ENCODE data around the gene E4F1.

The E4F1 gene

DNA sequence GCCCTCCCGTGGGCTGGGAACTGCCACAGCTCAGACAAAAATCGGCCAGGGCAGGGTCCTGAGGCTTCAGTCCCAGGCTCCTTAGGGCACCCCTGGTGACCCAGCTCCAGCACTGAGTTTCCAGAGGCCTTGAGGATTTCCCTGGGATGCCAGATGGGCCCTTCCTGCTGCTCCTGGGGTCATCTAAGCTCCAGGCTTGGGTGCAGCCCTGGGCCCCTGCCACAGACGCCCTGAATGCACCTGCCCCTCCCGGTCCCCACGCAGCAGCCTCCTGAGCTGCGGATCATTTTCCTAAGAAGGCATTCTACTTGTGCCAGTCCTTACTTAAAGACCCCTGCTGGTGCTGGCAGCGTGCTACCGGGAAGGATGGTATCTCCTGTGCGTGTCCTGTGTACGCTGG, 50.5 kb downstream of the E4F1 start:
- no peak for TF ChIP-seq TAF1 (IDR thresholded peaks at IDR 0.05; ENCODE audit: borderline replicate concordance, low read depth, low read length)
- TF ChIP-seq POLR2AphosphoS5 (IDR thresholded peaks at IDR 0.05; ENCODE audit: low read depth, low read length) = no peak
- TF ChIP-seq POLR2A (IDR thresholded peaks at IDR 0.05; ENCODE audit: low read depth, low read length) = no peak
- no peak for DNase-seq (ENCODE audit: insufficient read length)
- FAIRE-seq = no peak

DNA sequence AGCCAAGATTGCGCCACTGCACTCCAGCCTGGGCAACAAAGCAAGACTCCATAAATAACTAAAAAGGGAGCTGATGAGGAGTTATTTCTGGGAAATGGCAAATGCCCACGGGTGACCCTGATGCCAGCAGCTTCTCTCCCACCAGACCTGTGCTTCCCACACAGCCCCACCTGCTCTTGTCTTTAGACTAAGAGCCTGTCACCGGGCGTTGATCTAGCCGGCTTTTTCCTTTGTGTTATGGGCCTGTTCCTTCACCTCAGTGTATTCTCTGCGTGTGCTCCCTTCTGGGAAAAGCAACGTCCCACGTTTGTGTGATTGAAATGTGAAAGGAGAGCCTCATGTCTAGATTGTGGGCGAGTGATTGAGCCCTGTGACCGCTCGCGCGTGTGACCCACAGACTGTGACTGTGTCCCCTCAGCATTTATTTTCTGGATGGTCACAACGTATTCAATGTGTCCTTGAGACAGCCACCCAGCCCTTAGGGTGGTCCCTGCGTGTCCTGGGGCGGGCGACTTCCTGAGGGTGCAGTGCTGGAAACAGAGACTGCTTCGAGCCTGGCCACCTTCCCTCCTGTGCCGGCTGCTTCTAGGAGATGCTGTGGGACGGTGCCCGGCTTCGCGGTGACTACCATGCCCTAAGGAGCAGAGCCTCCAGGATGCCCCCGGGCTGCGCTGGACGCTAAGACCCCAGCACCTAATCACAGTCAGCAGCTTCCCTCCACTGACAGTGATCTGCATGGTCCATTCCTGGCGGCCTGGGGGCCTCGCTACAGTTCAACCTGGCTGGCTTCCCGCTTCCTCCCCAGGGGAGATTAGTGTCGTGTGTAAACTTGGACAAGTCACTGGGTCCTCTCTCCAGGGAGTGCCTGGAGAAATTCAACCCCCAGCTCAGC, 52.3 kb downstream of the E4F1 start:
- FAIRE-seq = no peak
- DNase-seq (ENCODE audit: insufficient read length) = no peak
- TF ChIP-seq POLR2AphosphoS5 (IDR thresholded peaks at IDR 0.05; ENCODE audit: low read depth, low read length) = no peak
- TF ChIP-seq TAF1 (IDR thresholded peaks at IDR 0.05; ENCODE audit: borderline replicate concordance, low read depth, low read length) = no peak
- TF ChIP-seq POLR2A (IDR thresholded peaks at IDR 0.05; ENCODE audit: low read depth, low read length) = no peak

DNA sequence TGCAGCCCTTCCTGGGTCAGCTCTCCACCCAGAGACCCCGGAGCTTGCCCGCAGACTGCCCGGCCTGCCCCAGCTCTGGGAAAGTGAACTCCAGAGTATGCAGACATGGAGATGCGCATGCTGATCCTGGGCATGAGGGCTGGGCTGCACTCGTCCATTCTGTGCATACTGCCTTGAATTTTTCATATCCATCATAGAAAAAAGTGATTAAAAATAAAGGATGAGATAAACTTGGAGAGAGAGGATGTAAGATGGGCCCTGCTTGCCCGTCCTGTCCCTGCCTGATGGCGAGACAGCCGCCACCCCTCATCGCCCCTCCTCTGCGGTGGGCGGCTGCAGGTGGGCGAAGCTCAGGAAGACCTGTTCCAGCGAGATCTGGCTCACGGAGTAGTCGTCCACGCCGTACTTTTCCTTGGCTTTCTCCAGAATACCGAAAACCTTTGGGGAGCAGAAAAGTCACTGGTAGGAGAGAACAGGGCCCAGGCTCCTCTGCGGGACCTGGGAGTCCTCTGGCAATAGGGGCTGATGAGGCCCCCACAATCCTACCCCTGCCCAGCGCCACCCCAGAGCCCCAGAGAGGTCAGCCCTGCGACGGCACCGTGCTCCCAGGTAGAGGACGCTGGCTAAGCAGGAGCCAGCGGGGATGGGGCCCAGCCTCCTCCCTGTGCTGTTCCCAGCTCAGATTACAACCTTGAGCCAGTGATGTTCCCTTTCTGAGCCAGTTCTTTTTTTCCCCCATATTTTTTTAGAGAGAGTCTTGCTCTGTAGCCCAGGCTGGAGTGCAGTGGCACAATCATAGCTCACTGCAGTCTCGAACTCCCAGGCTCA, 53.2 kb downstream of the E4F1 start:
- FAIRE-seq = no peak
- DNase-seq (ENCODE audit: insufficient read length) = no peak
- TF ChIP-seq POLR2A (IDR thresholded peaks at IDR 0.05; ENCODE audit: low read depth, low read length) (no peak), TAF1 (IDR thresholded peaks at IDR 0.05; ENCODE audit: borderline replicate concordance, low read depth, low read length) (no peak), POLR2AphosphoS5 (IDR thresholded peaks at IDR 0.05; ENCODE audit: low read depth, low read length) (no peak)

DNA sequence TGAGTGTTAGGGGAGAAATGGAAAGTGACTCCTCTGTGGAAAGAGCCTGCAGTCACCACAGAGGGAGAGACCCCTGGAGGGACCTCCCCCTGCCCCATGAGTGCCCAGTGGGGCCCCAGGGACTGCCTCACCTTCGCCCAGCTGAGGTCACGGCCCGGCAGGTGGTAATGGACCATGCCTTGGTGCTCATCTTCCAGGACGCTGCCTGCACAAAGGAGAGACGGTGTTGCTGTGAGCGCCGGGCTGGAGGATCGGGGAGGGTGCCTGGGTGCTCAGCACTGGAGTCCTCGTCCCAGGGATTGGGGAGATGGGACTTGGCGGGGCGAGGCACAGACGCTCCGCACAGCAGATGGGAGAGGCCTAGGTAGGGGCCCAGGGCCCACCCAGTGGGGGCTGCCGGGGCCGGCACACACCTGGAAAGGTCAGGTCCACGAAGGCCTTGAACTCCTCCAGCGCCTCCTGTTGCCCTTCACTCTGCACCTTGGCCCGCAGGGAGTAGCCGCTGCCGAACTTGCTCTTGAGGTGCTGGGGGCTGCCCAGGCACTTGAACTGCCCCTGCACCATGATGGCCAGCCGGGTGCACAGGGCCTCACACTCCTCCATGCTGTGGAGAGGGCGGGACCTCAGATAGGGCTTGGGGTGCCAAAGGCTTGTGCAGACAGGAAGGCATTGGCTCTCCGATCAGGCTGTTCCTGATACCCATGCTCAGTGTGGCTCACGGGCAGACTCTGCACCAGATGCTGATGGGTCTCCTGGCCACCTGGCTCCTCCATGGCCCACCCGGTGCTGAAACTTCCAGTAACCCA, 54.3 kb downstream of the E4F1 start:
- DNase-seq (ENCODE audit: insufficient read length) = no peak
- TF ChIP-seq TAF1 (IDR thresholded peaks at IDR 0.05; ENCODE audit: borderline replicate concordance, low read depth, low read length) = no peak
- no peak for TF ChIP-seq POLR2A (IDR thresholded peaks at IDR 0.05; ENCODE audit: low read depth, low read length)
- TF ChIP-seq POLR2AphosphoS5 (IDR thresholded peaks at IDR 0.05; ENCODE audit: low read depth, low read length) = no peak
- FAIRE-seq = no peak

DNA sequence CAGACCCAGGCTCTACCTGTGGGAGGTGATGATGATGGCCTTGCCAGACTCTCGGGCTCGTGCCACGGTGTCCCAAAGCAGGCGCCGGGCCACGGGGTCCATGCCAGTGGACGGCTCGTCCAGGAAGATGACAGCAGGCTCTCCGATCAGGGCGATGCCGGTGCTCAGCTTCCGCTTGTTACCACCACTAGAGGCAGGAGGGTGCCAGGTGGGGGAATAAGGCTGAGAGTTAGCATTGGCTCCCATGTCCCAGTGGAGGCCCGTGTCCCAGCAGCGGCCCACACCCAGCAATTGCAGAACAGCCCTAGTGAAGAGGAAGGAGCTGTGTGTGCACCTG, 54.8 kb downstream of the E4F1 start:
- no peak for FAIRE-seq
- DNase-seq (ENCODE audit: insufficient read length) = no peak
- TF ChIP-seq TAF1 (IDR thresholded peaks at IDR 0.05; ENCODE audit: borderline replicate concordance, low read depth, low read length) = no peak
- no peak for TF ChIP-seq POLR2AphosphoS5 (IDR thresholded peaks at IDR 0.05; ENCODE audit: low read depth, low read length)
- no peak for TF ChIP-seq POLR2A (IDR thresholded peaks at IDR 0.05; ENCODE audit: low read depth, low read length)

DNA sequence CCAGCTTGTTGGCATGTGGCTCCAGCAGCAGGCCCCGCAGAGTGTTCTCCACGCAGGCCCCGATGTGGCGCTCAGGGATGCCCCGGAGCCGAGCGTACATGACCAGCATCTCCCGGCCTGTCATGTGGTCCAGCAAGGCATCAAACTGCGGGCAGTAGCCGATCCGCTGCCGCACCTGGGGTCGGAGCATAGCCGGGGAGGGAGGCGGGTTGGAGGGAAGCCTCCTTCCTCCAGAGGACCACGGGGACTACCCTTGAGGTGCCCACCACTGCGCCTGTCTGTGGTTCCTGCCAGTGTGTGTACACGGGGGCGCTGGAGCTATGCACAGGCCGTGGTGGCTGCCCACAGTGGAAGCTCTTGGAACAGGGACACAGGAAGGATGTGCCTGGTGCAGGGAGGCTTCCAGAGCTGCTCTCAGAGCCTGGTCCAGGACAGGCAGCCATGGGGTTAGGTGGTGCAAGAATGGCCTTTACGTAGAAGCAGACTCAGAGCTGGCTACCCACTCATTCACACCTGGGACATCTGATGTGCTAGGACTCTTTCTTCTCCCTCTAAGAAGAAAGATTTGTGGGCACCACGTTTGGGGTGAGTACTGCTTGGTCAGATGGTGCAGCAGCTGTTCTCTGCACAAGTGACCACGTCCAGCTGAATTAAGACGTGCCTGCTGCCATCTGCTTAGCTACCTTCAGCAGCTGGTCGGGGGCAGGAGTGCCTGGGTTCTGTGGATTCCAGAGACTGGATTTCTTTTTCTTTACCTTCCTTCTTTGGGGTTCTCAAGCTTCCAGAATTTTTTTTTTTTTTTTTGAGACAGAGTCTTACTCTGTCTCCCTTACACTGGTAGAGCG, 55.8 kb downstream of the E4F1 start:
- no peak for DNase-seq (ENCODE audit: insufficient read length)
- TF ChIP-seq POLR2AphosphoS5 (IDR thresholded peaks at IDR 0.05; ENCODE audit: low read depth, low read length) (no peak), TAF1 (IDR thresholded peaks at IDR 0.05; ENCODE audit: borderline replicate concordance, low read depth, low read length) (no peak), POLR2A (IDR thresholded peaks at IDR 0.05; ENCODE audit: low read depth, low read length) (no peak)
- FAIRE-seq = no peak

DNA sequence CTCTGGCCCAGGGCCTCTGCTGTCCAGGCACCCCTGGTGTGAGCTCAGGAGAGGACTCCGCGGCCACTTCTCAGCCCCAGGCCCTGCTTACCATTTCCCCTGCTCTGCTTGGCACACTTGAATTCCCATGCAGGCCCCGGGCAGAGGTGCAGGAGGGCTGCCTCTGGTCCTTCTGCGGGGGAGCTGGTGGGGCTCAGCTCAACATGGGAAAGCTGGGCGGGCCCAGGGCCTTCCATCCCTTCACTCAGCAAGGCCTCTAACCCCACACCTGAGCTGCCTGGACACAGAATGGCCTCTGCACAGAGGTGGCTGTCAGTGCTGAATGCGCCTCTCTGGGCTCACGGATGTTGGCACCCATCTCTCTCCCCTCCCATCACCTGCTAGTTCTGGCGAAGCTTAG, 57.1 kb downstream of the E4F1 start:
- DNase-seq (ENCODE audit: insufficient read length) (no peak), FAIRE-seq (no peak)
- TF ChIP-seq POLR2A (IDR thresholded peaks at IDR 0.05; ENCODE audit: low read depth, low read length) (no peak), TAF1 (IDR thresholded peaks at IDR 0.05; ENCODE audit: borderline replicate concordance, low read depth, low read length) (no peak), POLR2AphosphoS5 (IDR thresholded peaks at IDR 0.05; ENCODE audit: low read depth, low read length) (no peak)

DNA sequence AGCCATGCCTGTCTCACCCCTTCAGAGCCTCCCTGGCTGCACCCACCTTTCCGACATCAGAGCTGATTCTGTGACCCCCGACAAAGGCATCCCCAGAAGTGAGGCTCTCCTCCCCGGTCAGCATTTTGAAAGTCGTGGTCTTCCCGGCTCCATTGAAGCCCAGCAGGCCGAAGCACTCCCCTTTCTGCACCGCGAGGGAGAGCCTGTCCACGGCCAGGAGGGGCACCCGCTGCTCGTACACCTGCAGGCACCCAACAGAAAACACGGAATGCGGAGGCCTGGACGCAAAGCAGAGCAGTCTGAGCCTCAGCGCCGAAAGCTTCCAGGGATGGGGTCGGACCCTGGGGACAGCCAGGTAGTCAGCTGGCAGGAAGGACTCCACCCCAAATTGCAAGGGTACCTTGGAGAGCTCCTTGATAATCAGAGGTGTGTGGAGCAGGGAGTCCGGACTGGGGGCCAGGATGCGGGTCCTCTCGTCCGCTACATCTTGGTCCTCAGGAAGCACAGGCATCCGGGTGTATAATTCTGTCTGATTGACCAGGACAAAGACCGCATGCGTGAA, 57.7 kb downstream of the E4F1 start:
- FAIRE-seq (no peak), DNase-seq (ENCODE audit: insufficient read length) (no peak)
- no peak for TF ChIP-seq POLR2A (IDR thresholded peaks at IDR 0.05; ENCODE audit: low read depth, low read length)
- no peak for TF ChIP-seq POLR2AphosphoS5 (IDR thresholded peaks at IDR 0.05; ENCODE audit: low read depth, low read length)
- TF ChIP-seq TAF1 (IDR thresholded peaks at IDR 0.05; ENCODE audit: borderline replicate concordance, low read depth, low read length) = no peak

DNA sequence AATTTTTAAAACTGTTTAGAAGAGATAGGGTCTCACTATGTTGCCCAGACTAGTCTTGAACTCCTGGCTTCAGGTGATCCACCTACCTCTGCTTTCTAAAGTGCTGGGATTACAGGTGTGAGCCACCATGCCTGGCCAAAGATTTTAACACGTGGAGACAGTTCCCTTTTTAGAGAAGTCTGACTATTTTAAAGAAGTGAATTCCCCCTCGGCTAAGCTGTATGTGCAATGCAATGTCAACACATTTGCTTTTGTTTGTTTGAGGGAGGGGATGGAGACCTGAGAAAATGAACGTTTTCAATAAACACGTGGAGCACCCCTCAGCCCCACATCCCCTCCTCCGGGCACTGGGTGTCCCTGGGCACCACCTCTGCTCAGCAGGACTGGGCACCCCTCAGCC, 58.9 kb downstream of the E4F1 start:
- FAIRE-seq (no peak), DNase-seq (ENCODE audit: insufficient read length) (no peak)
- no peak for TF ChIP-seq POLR2AphosphoS5 (IDR thresholded peaks at IDR 0.05; ENCODE audit: low read depth, low read length)
- TF ChIP-seq POLR2A (IDR thresholded peaks at IDR 0.05; ENCODE audit: low read depth, low read length) = no peak
- TF ChIP-seq TAF1 (IDR thresholded peaks at IDR 0.05; ENCODE audit: borderline replicate concordance, low read depth, low read length) = no peak

DNA sequence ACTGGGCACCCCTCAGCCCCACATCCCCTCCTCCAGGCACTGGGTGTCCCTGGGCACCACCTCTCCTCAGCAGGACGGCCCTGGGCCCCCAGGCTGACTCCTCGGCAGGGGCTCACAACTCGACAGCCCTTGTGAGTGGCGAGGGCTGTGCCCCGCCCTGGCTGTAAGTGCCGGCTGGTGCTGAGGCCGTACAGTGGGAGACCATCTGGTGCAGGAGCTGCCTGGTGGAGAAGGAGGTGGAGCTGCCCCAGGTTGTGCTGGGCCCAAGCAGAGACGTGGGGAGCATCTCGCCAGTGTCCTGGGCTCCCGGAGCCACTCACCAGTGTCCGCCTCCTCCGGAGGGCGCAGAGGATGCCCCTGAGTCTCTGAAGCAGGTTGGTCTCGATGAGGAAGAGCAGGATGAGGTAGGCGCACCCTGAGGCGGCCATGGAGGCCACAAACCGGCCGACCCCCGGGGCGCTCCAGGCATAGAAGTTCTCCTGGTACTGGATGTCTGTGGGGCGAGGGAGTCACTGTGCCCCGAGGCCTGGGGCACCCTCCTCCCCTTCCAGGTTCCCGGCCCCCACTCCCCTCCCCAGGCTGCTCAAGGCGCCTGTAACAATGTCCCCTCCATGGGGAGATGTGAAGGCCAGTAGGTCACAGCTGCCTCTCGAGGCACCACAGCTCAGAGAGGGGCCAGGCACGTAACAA, 59.6 kb downstream of the E4F1 start:
- FAIRE-seq (no peak), DNase-seq (ENCODE audit: insufficient read length) (no peak)
- TF ChIP-seq POLR2AphosphoS5 (IDR thresholded peaks at IDR 0.05; ENCODE audit: low read depth, low read length) (no peak), POLR2A (IDR thresholded peaks at IDR 0.05; ENCODE audit: low read depth, low read length) (no peak), TAF1 (IDR thresholded peaks at IDR 0.05; ENCODE audit: borderline replicate concordance, low read depth, low read length) (no peak)

All from GM12892 (cell line).